Measurements from ENCODE around the gene SRGAP2C.
A peak's percentile ranks its signal among the peaks of the same experiment; 100 is the strongest.
"Not testable (repeated sequence)": the region's sequence is repeated elsewhere in the genome, so short reads cannot be mapped to it uniquely, and the experiment has no call there.

The SRGAP2C gene

GRCh38 chr1:121167225-121167738 is 17.5 kb upstream of the SRGAP2C start:
- H3K4me3 Mint-ChIP-seq, H3K4me1 Mint-ChIP-seq: not testable (repeated sequence)

GRCh38 chr1:121168152-121168668 is 16.6 kb upstream of the SRGAP2C start:
- H3K36me3 Mint-ChIP-seq; DNase-seq; H3K27me3 Mint-ChIP-seq; H3K4me3 Mint-ChIP-seq; H3K9me3 Mint-ChIP-seq; ATAC-seq (replicated peaks); H3K4me1 Mint-ChIP-seq; H3K27ac Mint-ChIP-seq: not testable (repeated sequence)

More at GRCh38 chr1:121167225-121167738, 17.5 kb upstream of the SRGAP2C start:
- DNase-seq; ATAC-seq (replicated peaks); H3K36me3 Mint-ChIP-seq; H3K9me3 Mint-ChIP-seq; H3K27me3 Mint-ChIP-seq; H3K27ac Mint-ChIP-seq: not testable (repeated sequence)

DNA sequence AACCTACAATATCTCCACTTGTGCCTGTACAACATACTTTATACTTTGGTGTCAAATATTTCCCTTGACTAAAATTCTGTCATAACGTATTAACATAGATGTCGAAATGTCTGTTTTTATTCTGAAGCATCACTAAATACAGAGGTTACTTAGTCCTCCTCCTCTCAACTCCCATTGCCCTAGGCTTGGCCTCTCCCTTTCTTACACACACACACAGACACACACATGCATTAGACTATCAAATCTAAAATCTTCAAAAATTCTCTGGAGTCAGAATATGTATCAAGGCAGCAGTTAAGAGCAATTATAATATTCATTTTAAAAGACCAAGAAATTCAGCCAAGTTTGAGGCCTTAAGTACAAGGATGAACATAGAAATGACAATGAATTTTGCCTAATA is 8.1 kb upstream of the SRGAP2C start:
- not testable (repeated sequence) for ATAC-seq (replicated peaks); H3K27ac Mint-ChIP-seq; H3K36me3 Mint-ChIP-seq

GRCh38 chr1:121178197-121178596 is 6.6 kb upstream of the SRGAP2C start:
- H3K27ac Mint-ChIP-seq; H3K36me3 Mint-ChIP-seq; H3K27me3 Mint-ChIP-seq; H3K9me3 Mint-ChIP-seq; H3K4me1 Mint-ChIP-seq; DNase-seq; ATAC-seq (replicated peaks); H3K4me3 Mint-ChIP-seq: not testable (repeated sequence)

More for the DNA sequence above, 8.1 kb upstream of the SRGAP2C start:
- not testable (repeated sequence) for H3K4me1 Mint-ChIP-seq, H3K4me3 Mint-ChIP-seq, H3K9me3 Mint-ChIP-seq, H3K27me3 Mint-ChIP-seq, DNase-seq

DNA sequence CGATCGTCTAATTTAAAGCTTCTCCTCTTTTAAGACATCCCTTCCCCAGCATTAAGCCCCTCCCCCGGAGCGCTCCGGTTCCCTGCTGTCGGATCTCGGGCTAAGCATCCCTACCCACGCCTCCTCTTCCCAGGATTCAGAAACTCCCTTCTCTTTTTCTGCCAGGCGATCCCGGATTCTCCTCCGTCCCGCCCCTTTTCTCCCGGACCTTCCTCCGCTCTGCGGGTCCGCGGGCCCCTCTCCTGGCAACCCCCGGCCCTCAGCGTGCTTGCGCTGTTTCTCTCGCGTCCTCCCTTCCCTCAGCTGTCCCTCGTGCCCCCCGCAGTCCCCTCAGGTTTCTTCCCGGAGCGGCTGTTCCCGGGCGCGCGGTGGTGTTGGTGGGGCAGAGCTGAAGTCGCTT is 908 bp upstream of the SRGAP2C start:
- H3K27ac Mint-ChIP-seq; H3K36me3 Mint-ChIP-seq; H3K4me1 Mint-ChIP-seq; H3K9me3 Mint-ChIP-seq; ATAC-seq (replicated peaks); H3K27me3 Mint-ChIP-seq: not testable (repeated sequence)
- peak overlapping the region; percentile 57 to 64 for H3K4me3 Mint-ChIP-seq
- peak; percentile 1 for DNase-seq

GRCh38 chr1:121185140-121185708 is 449 bp downstream of the SRGAP2C start:
- not testable (repeated sequence) for H3K4me1 Mint-ChIP-seq, H3K9me3 Mint-ChIP-seq, H3K27me3 Mint-ChIP-seq, H3K27ac Mint-ChIP-seq, DNase-seq, H3K36me3 Mint-ChIP-seq
- peak overlapping the region; percentile 92 to 93 for H3K4me3 Mint-ChIP-seq
- ATAC-seq (replicated peaks) = peak; percentile 6 to 12

DNA sequence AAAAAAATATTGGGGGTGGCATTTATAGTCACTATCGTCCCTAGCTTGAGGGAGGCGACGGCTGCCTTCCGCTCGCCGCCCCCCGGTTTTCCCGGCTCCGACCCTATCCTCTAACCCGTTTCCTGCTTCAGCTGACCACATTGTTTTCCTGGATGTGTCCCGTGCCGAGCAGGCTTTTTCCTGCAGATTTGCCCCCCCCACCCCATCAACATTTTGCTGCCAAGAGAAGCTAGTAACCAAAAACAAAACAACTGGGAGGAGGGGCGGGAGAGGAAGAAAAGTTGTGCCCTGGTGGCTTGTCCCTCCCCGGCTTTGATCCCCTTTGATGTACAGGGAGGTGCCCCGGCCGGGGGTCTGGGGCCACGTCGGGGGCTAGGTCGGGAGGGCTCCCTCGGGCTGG is 1.4 kb downstream of the SRGAP2C start:
- H3K9me3 Mint-ChIP-seq; H3K27me3 Mint-ChIP-seq; ATAC-seq (replicated peaks); DNase-seq; H3K4me1 Mint-ChIP-seq; H3K36me3 Mint-ChIP-seq: not testable (repeated sequence)
- H3K4me3 Mint-ChIP-seq = peak overlapping the region in 1 of 2 donors; percentile 87
- peak overlapping the region; percentile 47 for H3K27ac Mint-ChIP-seq

DNA sequence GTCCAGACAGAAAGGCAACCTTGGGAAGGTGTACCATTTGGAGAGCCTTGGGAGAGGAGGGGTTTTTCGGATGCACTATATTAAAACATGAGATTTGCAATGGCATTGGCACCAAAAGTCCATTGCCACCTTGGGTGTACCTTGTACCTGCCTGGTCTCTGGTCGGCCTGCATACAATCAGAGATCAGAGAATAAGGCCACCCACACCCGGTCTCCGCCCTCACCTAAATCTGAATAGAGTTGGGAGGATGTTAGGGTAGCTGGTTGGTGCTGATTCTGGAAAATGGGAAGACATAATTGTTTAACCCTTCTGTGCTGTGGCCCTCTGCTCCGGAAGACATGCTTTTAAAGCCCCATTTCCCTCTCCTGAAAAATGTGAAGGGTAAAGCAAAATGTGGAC is 3.1 kb downstream of the SRGAP2C start:
- H3K9me3 Mint-ChIP-seq; ATAC-seq (replicated peaks); H3K4me3 Mint-ChIP-seq; H3K36me3 Mint-ChIP-seq; H3K27ac Mint-ChIP-seq; DNase-seq; H3K27me3 Mint-ChIP-seq; H3K4me1 Mint-ChIP-seq: not testable (repeated sequence)

DNA sequence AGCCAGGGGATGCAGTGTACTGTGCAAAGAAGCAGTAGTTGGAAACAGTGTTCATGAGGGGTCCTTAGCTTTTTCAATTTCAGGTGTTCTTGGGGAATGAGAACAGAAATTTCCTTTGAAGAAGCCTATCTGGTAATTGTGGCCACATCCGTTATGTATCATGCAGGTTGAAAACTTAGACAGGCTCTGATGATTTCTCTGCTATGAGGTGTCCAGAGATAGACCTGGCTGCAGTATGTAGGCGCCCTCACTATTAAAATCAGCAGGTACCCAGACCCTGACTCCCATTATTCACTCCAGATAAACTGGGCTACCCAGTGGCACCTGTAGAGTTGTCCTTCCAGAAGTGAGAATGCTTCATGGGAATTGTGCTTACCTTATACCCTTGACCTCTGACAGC is 7.7 kb downstream of the SRGAP2C start:
- H3K9me3 Mint-ChIP-seq, H3K4me1 Mint-ChIP-seq, DNase-seq: not testable (repeated sequence)

GRCh38 chr1:121197095-121197882 is 12.5 kb downstream of the SRGAP2C start:
- not testable (repeated sequence) for ATAC-seq (replicated peaks); H3K27ac Mint-ChIP-seq; H3K4me3 Mint-ChIP-seq; H3K9me3 Mint-ChIP-seq; H3K4me1 Mint-ChIP-seq; H3K36me3 Mint-ChIP-seq; H3K27me3 Mint-ChIP-seq; DNase-seq

More for the DNA sequence above, 7.7 kb downstream of the SRGAP2C start:
- not testable (repeated sequence) for H3K36me3 Mint-ChIP-seq; H3K4me3 Mint-ChIP-seq; H3K27ac Mint-ChIP-seq; H3K27me3 Mint-ChIP-seq; ATAC-seq (replicated peaks)

GRCh38 chr1:121199763-121200162 is 15.0 kb downstream of the SRGAP2C start:
- H3K36me3 Mint-ChIP-seq, DNase-seq, H3K9me3 Mint-ChIP-seq, H3K27me3 Mint-ChIP-seq, H3K4me3 Mint-ChIP-seq, H3K4me1 Mint-ChIP-seq, H3K27ac Mint-ChIP-seq: not testable (repeated sequence)
- peak; percentile 57 to 67 for ATAC-seq (replicated peaks)

DNA sequence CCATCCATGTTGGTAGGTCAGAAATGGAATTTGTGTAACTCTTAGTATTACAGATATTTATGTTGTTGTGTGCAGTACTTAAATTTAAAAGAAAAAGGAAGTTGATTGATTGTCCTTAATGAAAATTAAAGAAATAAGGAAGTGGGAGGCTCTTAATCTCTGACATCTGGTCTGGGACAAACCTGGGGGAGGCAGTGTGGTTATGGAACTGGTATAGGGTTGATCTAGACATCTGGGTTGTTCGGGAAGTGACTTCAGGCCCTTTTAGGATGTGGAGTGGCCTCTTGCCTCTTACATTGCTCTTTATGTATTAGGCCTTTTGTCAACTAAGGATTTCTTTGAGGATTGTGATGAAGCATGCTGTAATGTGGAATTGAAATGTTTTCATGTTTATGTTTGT is 15.5 kb downstream of the SRGAP2C start:
- not testable (repeated sequence) for H3K27me3 Mint-ChIP-seq, H3K4me1 Mint-ChIP-seq, H3K4me3 Mint-ChIP-seq, H3K36me3 Mint-ChIP-seq, H3K9me3 Mint-ChIP-seq, H3K27ac Mint-ChIP-seq, DNase-seq
- peak; percentile 50 to 53 for ATAC-seq (replicated peaks)

DNA sequence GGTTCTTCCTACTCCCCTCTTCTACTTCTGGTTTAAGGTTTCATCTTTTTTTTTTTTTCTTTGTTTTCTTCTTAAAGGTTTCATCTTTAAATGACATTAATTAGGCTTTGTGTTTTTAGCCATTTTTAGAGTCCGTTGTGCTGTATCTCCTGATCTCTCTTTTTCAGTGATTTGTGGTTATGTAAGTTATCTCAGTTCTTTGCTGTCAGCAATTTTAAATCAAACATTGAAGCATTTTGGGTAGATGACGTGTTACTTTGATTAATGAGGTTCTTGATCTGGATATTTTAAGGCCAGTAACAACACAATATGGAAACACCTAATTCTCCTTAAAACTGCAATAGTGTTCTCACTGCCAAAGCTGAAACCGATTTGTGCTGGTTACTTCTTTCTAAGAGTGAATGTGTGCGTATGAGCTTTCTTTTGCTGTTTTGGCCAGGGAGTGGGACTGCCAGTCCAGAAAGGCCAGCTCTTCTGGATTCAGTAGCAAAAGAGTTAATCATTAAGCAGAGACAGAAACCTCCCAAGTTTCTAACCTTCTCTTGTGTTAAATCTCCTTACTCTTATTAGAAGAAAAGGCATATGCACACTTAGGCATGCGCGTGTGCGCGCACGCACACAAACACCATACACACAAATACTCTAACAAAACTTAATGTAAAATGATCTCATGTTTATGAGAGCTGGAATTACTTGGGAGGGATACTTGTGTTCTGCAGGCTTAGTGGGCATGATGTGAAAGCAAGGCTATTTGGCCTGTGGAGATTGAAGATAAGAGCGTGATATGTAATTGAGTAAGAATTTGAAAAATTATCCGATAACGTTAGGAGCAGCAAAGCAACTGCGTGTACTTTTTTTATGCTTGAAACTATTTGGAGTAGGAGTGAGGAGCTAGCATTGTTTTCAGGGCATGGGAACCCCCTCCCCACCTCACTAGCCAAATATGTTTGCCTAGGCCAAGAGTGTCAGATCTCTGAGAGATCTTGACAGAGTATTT is 16.5 kb downstream of the SRGAP2C start:
- H3K4me1 Mint-ChIP-seq; H3K9me3 Mint-ChIP-seq; H3K27ac Mint-ChIP-seq; H3K36me3 Mint-ChIP-seq; H3K4me3 Mint-ChIP-seq; ATAC-seq (replicated peaks); DNase-seq; H3K27me3 Mint-ChIP-seq: not testable (repeated sequence)

- H3K9me3 Mint-ChIP-seq; DNase-seq; H3K4me1 Mint-ChIP-seq; H3K4me3 Mint-ChIP-seq; H3K27me3 Mint-ChIP-seq; H3K36me3 Mint-ChIP-seq; H3K27ac Mint-ChIP-seq; ATAC-seq (replicated peaks): not testable (repeated sequence)
Observed at GRCh38 chr1:121202986-121203385, 18.2 kb downstream of the SRGAP2C start.

Measured in stimulated activated naive B cell treated with anti-CD40 and anti-IgM and Interleukin-4, amounts not matched to agents 10 μg/mL and 1 μg/mL and 100 μg/mL, for 72 hours (primary cell).